ENCODE measurements around the gene INO80E. TPM values are rescaled to one million over a fixed set of nuclear protein-coding genes. Genes with fewer than 3 reads are reported as not detected.
A peak's percentile ranks its signal among the peaks of the same experiment; 100 is the strongest.

INO80E gene
- total RNA-seq, 1 experiment from 2014 or later = 104 TPM

- ATAC-seq (no peak), DNase-seq (ENCODE audit: low read depth, low spot score) (no peak)
- no peak overlapping the region for H3K27ac ChIP-seq (ENCODE audit: low read length)
- no TSS peak for BruUV-seq (replicated peaks)
- TF ChIP-seq REST (IDR thresholded peaks at IDR 0.05; ENCODE audit: insufficient read depth in 1 of 2, low read depth in 2 of 2, low read length in 1 of 2) (no peak), SIN3A (IDR thresholded peaks at IDR 0.05; ENCODE audit: borderline replicate concordance, insufficient read depth, low read depth, low read length) (no peak), POLR2AphosphoS5 (IDR thresholded peaks at IDR 0.05; ENCODE audit: low read depth, low read length) (no peak), TCF7L2 (IDR thresholded peaks at IDR 0.05; ENCODE audit: low read depth, low read length) (no peak), CTCF (IDR thresholded peaks at IDR 0.05) (no peak)
- no peak overlapping the region for H3K4me3 ChIP-seq (ENCODE audit: low read depth in 2 of 2, low read length in 2 of 2)
- intact Hi-C loops (cut with micrococcal nuclease; ENCODE audit: unreplicated experiment) = no loop called here
- H3K27me3 ChIP-seq (ENCODE audit: control insufficient read depth, insufficient read depth, low read length) = no peaks in the 10 kb centered on the region
- in situ Hi-C loops (cut with HindIII; ENCODE audit: low pct_unique_long_range_greater_than_20kb, low sequenced_read_pairs) = no loop called here
- peaks cover 5% of the 10 kb centered on the region; the same call in 1 of the 2 replicates for H3K36me3 ChIP-seq (ENCODE audit: control insufficient read depth, insufficient read depth, low read length)
- no peaks in the 10 kb centered on the region for H3K9me3 ChIP-seq (ENCODE audit: control insufficient read depth, insufficient read depth, low read depth, low read length)
- POLR2A ChIA-PET = interaction anchor here (0.7 kb wide), 1 partner anchor 47 kb away, joined by 8 read pairs; no protein-coding TSS in a partner anchor
- CTCF ChIA-PET = no interaction called here
- H3K4me1 ChIP-seq (ENCODE audit: control insufficient read depth, insufficient read depth, low read length) = peaks cover 15% of the 10 kb centered on the region
These were observed 24.7 kb upstream of the INO80E start for GRCh38 chr16:29971304-29971703.

GRCh38 chr16:29972500-29972899, 23.5 kb upstream of the INO80E start:
- Histone ChIP-seq H3K4me3 (ENCODE audit: low read depth in 2 of 2, low read length in 2 of 2) (no peak overlapping the region), H3K36me3 (ENCODE audit: control insufficient read depth, insufficient read depth, low read length) (peaks cover 2% of the 10 kb centered on the region; the same call in 1 of the 2 replicates), H3K4me1 (ENCODE audit: control insufficient read depth, insufficient read depth, low read length) (peaks cover 19% of the 10 kb centered on the region), H3K27ac (ENCODE audit: low read length) (peak overlapping the region; percentile 78), H3K9me3 (ENCODE audit: control insufficient read depth, insufficient read depth, low read depth, low read length) (no peaks in the 10 kb centered on the region), H3K27me3 (ENCODE audit: control insufficient read depth, insufficient read depth, low read length) (no peaks in the 10 kb centered on the region)
- TF ChIP-seq CTCF (IDR thresholded peaks at IDR 0.05) = no peak
- TF ChIP-seq SIN3A (IDR thresholded peaks at IDR 0.05; ENCODE audit: borderline replicate concordance, insufficient read depth, low read depth, low read length) = no peak
- TF ChIP-seq REST (IDR thresholded peaks at IDR 0.05; ENCODE audit: insufficient read depth in 1 of 2, low read depth in 2 of 2, low read length in 1 of 2) = no peak
- TF ChIP-seq TCF7L2 (IDR thresholded peaks at IDR 0.05; ENCODE audit: low read depth, low read length) = no peak
- TF ChIP-seq POLR2AphosphoS5 (IDR thresholded peaks at IDR 0.05; ENCODE audit: low read depth, low read length) = no peak
- in situ Hi-C loops (cut with HindIII; ENCODE audit: low pct_unique_long_range_greater_than_20kb, low sequenced_read_pairs) (no loop called here), intact Hi-C loops (cut with micrococcal nuclease; ENCODE audit: unreplicated experiment) (no loop called here)
- DNase-seq (ENCODE audit: low read depth, low spot score) (no peak), ATAC-seq (no peak)
- CTCF ChIA-PET = interaction anchor here (0.6 kb wide), 1 partner anchor 47 kb away, joined by 3 read pairs; no protein-coding TSS in a partner anchor
- POLR2A ChIA-PET = interaction anchor here (0.5 to 1.3 kb wide), 2 partner anchors 28 to 72 kb away, joined by 6 to 9 read pairs; no protein-coding TSS in a partner anchor
- BruUV-seq (replicated peaks) = no TSS peak
